ENCODE data around the gene GALNT18.

The GALNT18 gene

GRCh38 chr11:11421509-11421908, 200.3 kb downstream of the GALNT18 start:
- H3K4me3 ChIP-seq (ENCODE audit: low read length in 2 of 2): no peak overlapping the region
- no peaks in the 10 kb centered on the region for H3K36me3 ChIP-seq (ENCODE audit: control insufficient read depth in 2 of 2, insufficient read depth in 2 of 2, low read length in 2 of 2)
- H3K27ac ChIP-seq (ENCODE audit: low read depth in 2 of 2, low read length in 2 of 2): no peak overlapping the region
- H3K9ac ChIP-seq (ENCODE audit: low read depth in 1 of 2, low read length in 2 of 2): no peak overlapping the region
- H3K9me3 ChIP-seq (ENCODE audit: control insufficient read depth in 2 of 2, low read length in 2 of 2): no peaks in the 10 kb centered on the region
- peaks cover 0 to 3% of the 10 kb centered on the region in 2 donors for H3K4me1 ChIP-seq (ENCODE audit: control insufficient read depth in 2 of 2, insufficient read depth in 2 of 2, low read length in 2 of 2)
- H3K27me3 ChIP-seq (ENCODE audit: control insufficient read depth in 2 of 2, insufficient read depth in 2 of 2, low read length in 2 of 2): no peaks in the 10 kb centered on the region

GRCh38 chr11:11420899-11421285, 200.9 kb downstream of the GALNT18 start:
- Histone ChIP-seq H3K4me1 (ENCODE audit: control insufficient read depth in 2 of 2, insufficient read depth in 2 of 2, low read length in 2 of 2) (peaks cover 0 to 3% of the 10 kb centered on the region in 2 donors), H3K27me3 (ENCODE audit: control insufficient read depth in 2 of 2, insufficient read depth in 2 of 2, low read length in 2 of 2) (no peaks in the 10 kb centered on the region), H3K9me3 (ENCODE audit: control insufficient read depth in 2 of 2, low read length in 2 of 2) (no peaks in the 10 kb centered on the region), H3K4me3 (ENCODE audit: low read length in 2 of 2) (no peak overlapping the region), H3K9ac (ENCODE audit: low read depth in 1 of 2, low read length in 2 of 2) (no peak overlapping the region), H3K27ac (ENCODE audit: low read depth in 2 of 2, low read length in 2 of 2) (no peak overlapping the region), H3K36me3 (ENCODE audit: control insufficient read depth in 2 of 2, insufficient read depth in 2 of 2, low read length in 2 of 2) (no peaks in the 10 kb centered on the region)

GRCh38 chr11:11420191-11420898, 201.5 kb downstream of the GALNT18 start:
- no peak overlapping the region for H3K27ac ChIP-seq (ENCODE audit: low read depth in 2 of 2, low read length in 2 of 2)
- H3K36me3 ChIP-seq (ENCODE audit: control insufficient read depth in 2 of 2, insufficient read depth in 2 of 2, low read length in 2 of 2): no peaks in the 10 kb centered on the region
- peaks cover 0 to 3% of the 10 kb centered on the region in 2 donors for H3K4me1 ChIP-seq (ENCODE audit: control insufficient read depth in 2 of 2, insufficient read depth in 2 of 2, low read length in 2 of 2)
- H3K9me3 ChIP-seq (ENCODE audit: control insufficient read depth in 2 of 2, low read length in 2 of 2): no peaks in the 10 kb centered on the region
- no peak overlapping the region for H3K9ac ChIP-seq (ENCODE audit: low read depth in 1 of 2, low read length in 2 of 2)
- no peak overlapping the region for H3K4me3 ChIP-seq (ENCODE audit: low read length in 2 of 2)
- H3K27me3 ChIP-seq (ENCODE audit: control insufficient read depth in 2 of 2, insufficient read depth in 2 of 2, low read length in 2 of 2): no peaks in the 10 kb centered on the region

GRCh38 chr11:11419747-11420146, 202.1 kb downstream of the GALNT18 start:
- no peak overlapping the region for H3K4me3 ChIP-seq (ENCODE audit: low read length in 2 of 2)
- H3K4me1 ChIP-seq (ENCODE audit: control insufficient read depth in 2 of 2, insufficient read depth in 2 of 2, low read length in 2 of 2): peaks cover 0 to 3% of the 10 kb centered on the region in 2 donors
- H3K36me3 ChIP-seq (ENCODE audit: control insufficient read depth in 2 of 2, insufficient read depth in 2 of 2, low read length in 2 of 2): no peaks in the 10 kb centered on the region
- no peak overlapping the region for H3K9ac ChIP-seq (ENCODE audit: low read depth in 1 of 2, low read length in 2 of 2)
- H3K27ac ChIP-seq (ENCODE audit: low read depth in 2 of 2, low read length in 2 of 2): no peak overlapping the region
- H3K27me3 ChIP-seq (ENCODE audit: control insufficient read depth in 2 of 2, insufficient read depth in 2 of 2, low read length in 2 of 2): no peaks in the 10 kb centered on the region
- no peaks in the 10 kb centered on the region for H3K9me3 ChIP-seq (ENCODE audit: control insufficient read depth in 2 of 2, low read length in 2 of 2)

GRCh38 chr11:11416917-11417316, 204.9 kb downstream of the GALNT18 start:
- Histone ChIP-seq H3K4me1 (ENCODE audit: control insufficient read depth in 2 of 2, insufficient read depth in 2 of 2, low read length in 2 of 2) (no peaks in the 10 kb centered on the region), H3K4me3 (ENCODE audit: low read length in 2 of 2) (no peak overlapping the region), H3K9ac (ENCODE audit: low read depth in 1 of 2, low read length in 2 of 2) (no peak overlapping the region), H3K36me3 (ENCODE audit: control insufficient read depth in 2 of 2, insufficient read depth in 2 of 2, low read length in 2 of 2) (no peaks in the 10 kb centered on the region), H3K27me3 (ENCODE audit: control insufficient read depth in 2 of 2, insufficient read depth in 2 of 2, low read length in 2 of 2) (no peaks in the 10 kb centered on the region), H3K27ac (ENCODE audit: low read depth in 2 of 2, low read length in 2 of 2) (no peak overlapping the region), H3K9me3 (ENCODE audit: control insufficient read depth in 2 of 2, low read length in 2 of 2) (no peaks in the 10 kb centered on the region)

- H3K27me3 ChIP-seq (ENCODE audit: control insufficient read depth in 2 of 2, insufficient read depth in 2 of 2, low read length in 2 of 2): no peaks in the 10 kb centered on the region
- no peaks in the 10 kb centered on the region for H3K36me3 ChIP-seq (ENCODE audit: control insufficient read depth in 2 of 2, insufficient read depth in 2 of 2, low read length in 2 of 2)
- H3K4me1 ChIP-seq (ENCODE audit: control insufficient read depth in 2 of 2, insufficient read depth in 2 of 2, low read length in 2 of 2): no peaks in the 10 kb centered on the region
- H3K27ac ChIP-seq (ENCODE audit: low read depth in 2 of 2, low read length in 2 of 2): no peak overlapping the region
- no peak overlapping the region for H3K4me3 ChIP-seq (ENCODE audit: low read length in 2 of 2)
- H3K9ac ChIP-seq (ENCODE audit: low read depth in 1 of 2, low read length in 2 of 2): no peak overlapping the region
- H3K9me3 ChIP-seq (ENCODE audit: control insufficient read depth in 2 of 2, low read length in 2 of 2): no peaks in the 10 kb centered on the region
Measured at GRCh38 chr11:11416502-11416901, 205.3 kb downstream of the GALNT18 start.

GRCh38 chr11:11415901-11416300, 205.9 kb downstream of the GALNT18 start:
- no peak overlapping the region for H3K9ac ChIP-seq (ENCODE audit: low read depth in 1 of 2, low read length in 2 of 2)
- no peaks in the 10 kb centered on the region for H3K9me3 ChIP-seq (ENCODE audit: control insufficient read depth in 2 of 2, low read length in 2 of 2)
- H3K27me3 ChIP-seq (ENCODE audit: control insufficient read depth in 2 of 2, insufficient read depth in 2 of 2, low read length in 2 of 2): no peaks in the 10 kb centered on the region
- H3K4me3 ChIP-seq (ENCODE audit: low read length in 2 of 2): no peak overlapping the region
- H3K4me1 ChIP-seq (ENCODE audit: control insufficient read depth in 2 of 2, insufficient read depth in 2 of 2, low read length in 2 of 2): no peaks in the 10 kb centered on the region
- H3K36me3 ChIP-seq (ENCODE audit: control insufficient read depth in 2 of 2, insufficient read depth in 2 of 2, low read length in 2 of 2): no peaks in the 10 kb centered on the region
- H3K27ac ChIP-seq (ENCODE audit: low read depth in 2 of 2, low read length in 2 of 2): no peak overlapping the region

GRCh38 chr11:11414996-11415395, 206.8 kb downstream of the GALNT18 start:
- Histone ChIP-seq H3K27ac (ENCODE audit: low read depth in 2 of 2, low read length in 2 of 2) (no peak overlapping the region), H3K27me3 (ENCODE audit: control insufficient read depth in 2 of 2, insufficient read depth in 2 of 2, low read length in 2 of 2) (no peaks in the 10 kb centered on the region)

GRCh38 chr11:11413776-11414175, 208.0 kb downstream of the GALNT18 start:
- H3K27me3 ChIP-seq (ENCODE audit: control insufficient read depth in 2 of 2, insufficient read depth in 2 of 2, low read length in 2 of 2): peaks cover 0 to 4% of the 10 kb centered on the region in 2 donors

More at GRCh38 chr11:11414996-11415395, 206.8 kb downstream of the GALNT18 start:
- Histone ChIP-seq H3K9me3 (ENCODE audit: control insufficient read depth in 2 of 2, low read length in 2 of 2) (no peaks in the 10 kb centered on the region), H3K4me3 (ENCODE audit: low read length in 2 of 2) (no peak overlapping the region), H3K4me1 (ENCODE audit: control insufficient read depth in 2 of 2, insufficient read depth in 2 of 2, low read length in 2 of 2) (peaks cover 0 to 2% of the 10 kb centered on the region in 2 donors), H3K36me3 (ENCODE audit: control insufficient read depth in 2 of 2, insufficient read depth in 2 of 2, low read length in 2 of 2) (no peaks in the 10 kb centered on the region), H3K9ac (ENCODE audit: low read depth in 1 of 2, low read length in 2 of 2) (no peak overlapping the region)

GRCh38 chr11:11411401-11411985, 210.3 kb downstream of the GALNT18 start:
- H3K9ac ChIP-seq (ENCODE audit: low read depth in 1 of 2, low read length in 2 of 2): no peak overlapping the region
- peaks cover 3 to 30% of the 10 kb centered on the region in 2 donors for H3K4me1 ChIP-seq (ENCODE audit: control insufficient read depth in 2 of 2, insufficient read depth in 2 of 2, low read length in 2 of 2)
- no peak overlapping the region for H3K27ac ChIP-seq (ENCODE audit: low read depth in 2 of 2, low read length in 2 of 2)
- H3K9me3 ChIP-seq (ENCODE audit: control insufficient read depth in 2 of 2, low read length in 2 of 2): no peaks in the 10 kb centered on the region
- no peaks in the 10 kb centered on the region for H3K36me3 ChIP-seq (ENCODE audit: control insufficient read depth in 2 of 2, insufficient read depth in 2 of 2, low read length in 2 of 2)
- H3K27me3 ChIP-seq (ENCODE audit: control insufficient read depth in 2 of 2, insufficient read depth in 2 of 2, low read length in 2 of 2): peaks cover 0 to 5% of the 10 kb centered on the region in 2 donors
- H3K4me3 ChIP-seq (ENCODE audit: low read length in 2 of 2): no peak overlapping the region

More at GRCh38 chr11:11413776-11414175, 208.0 kb downstream of the GALNT18 start:
- Histone ChIP-seq H3K36me3 (ENCODE audit: control insufficient read depth in 2 of 2, insufficient read depth in 2 of 2, low read length in 2 of 2) (no peaks in the 10 kb centered on the region), H3K4me3 (ENCODE audit: low read length in 2 of 2) (no peak overlapping the region), H3K9me3 (ENCODE audit: control insufficient read depth in 2 of 2, low read length in 2 of 2) (no peaks in the 10 kb centered on the region), H3K27ac (ENCODE audit: low read depth in 2 of 2, low read length in 2 of 2) (no peak overlapping the region), H3K4me1 (ENCODE audit: control insufficient read depth in 2 of 2, insufficient read depth in 2 of 2, low read length in 2 of 2) (peaks cover 3 to 13% of the 10 kb centered on the region in 2 donors), H3K9ac (ENCODE audit: low read depth in 1 of 2, low read length in 2 of 2) (no peak overlapping the region)

All from mucosa of rectum (tissue), 2 donors.